ENCODE measurements around the gene COLGALT1.

The COLGALT1 gene

GRCh38 chr19:17601683-17602082, 46.2 kb downstream of the COLGALT1 start:
- 42% methylated on average over 5 of the region's 9 CpGs for WGBS (ENCODE audit: insufficient coverage)
- Histone ChIP-seq H3K9me3 (ENCODE audit: control extremely low read depth in 1 of 5, control insufficient read depth in 4 of 5, insufficient read depth in 2 of 5, low read depth in 1 of 5, low read length in 4 of 5) (no peaks in the 10 kb centered on the region), H3K36me3 (ENCODE audit: control insufficient read depth in 4 of 4, insufficient read depth in 4 of 4, low read length in 3 of 4) (no peaks in the 10 kb centered on the region), H3K27me3 (replicated peaks in 2 of 5; ENCODE audit: control insufficient read depth in 4 of 5, insufficient read depth in 5 of 5, low read length in 4 of 5) (peaks cover 0 to 10% (median 0%) of the 10 kb centered on the region in 5 experiments), H3K4me3 (ENCODE audit: control insufficient read depth in 1 of 7, extremely low read depth in 1 of 7, insufficient read depth in 4 of 7, low read depth in 2 of 7, low read length in 6 of 7) (no peak overlapping the region), H3K27ac (ENCODE audit: insufficient read depth in 1 of 2, low read depth in 1 of 2, low read length in 2 of 2, poor library complexity in 1 of 2, severe bottlenecking in 2 of 2) (no peak overlapping the region), H3K4me1 (ENCODE audit: control extremely low read depth in 1 of 4, control insufficient read depth in 4 of 4, insufficient read depth in 4 of 4, low read length in 3 of 4) (peaks cover 0 to 22% (median 15%) of the 10 kb centered on the region in 4 experiments)
- POLR2A ChIA-PET, result no interaction called here
- DNase-seq, result no peak
- CTCF ChIA-PET, result no interaction called here

GRCh38 chr19:17602217-17602616, 46.8 kb downstream of the COLGALT1 start:
- H3K4me3 ChIP-seq (ENCODE audit: control insufficient read depth in 1 of 7, extremely low read depth in 1 of 7, insufficient read depth in 4 of 7, low read depth in 2 of 7, low read length in 6 of 7), result no peak overlapping the region
- no peaks in the 10 kb centered on the region for H3K9me3 ChIP-seq (ENCODE audit: control extremely low read depth in 1 of 5, control insufficient read depth in 4 of 5, insufficient read depth in 2 of 5, low read depth in 1 of 5, low read length in 4 of 5)
- peaks cover 0 to 23% (median 18%) of the 10 kb centered on the region in 4 experiments for H3K4me1 ChIP-seq (ENCODE audit: control extremely low read depth in 1 of 4, control insufficient read depth in 4 of 4, insufficient read depth in 4 of 4, low read length in 3 of 4)
- peaks cover 0 to 10% (median 0%) of the 10 kb centered on the region in 5 experiments for H3K27me3 ChIP-seq (replicated peaks in 2 of 5; ENCODE audit: control insufficient read depth in 4 of 5, insufficient read depth in 5 of 5, low read length in 4 of 5)
- H3K27ac ChIP-seq (ENCODE audit: insufficient read depth in 1 of 2, low read depth in 1 of 2, low read length in 2 of 2, poor library complexity in 1 of 2, severe bottlenecking in 2 of 2), result no peak overlapping the region
- DNase-seq, result no peak
- ChIA-PET POLR2A (no interaction called here), CTCF (no interaction called here)
- WGBS (ENCODE audit: insufficient coverage), result 75% methylated on average over 8 of the region's 8 CpGs
- no peaks in the 10 kb centered on the region for H3K36me3 ChIP-seq (ENCODE audit: control insufficient read depth in 4 of 4, insufficient read depth in 4 of 4, low read length in 3 of 4)

GRCh38 chr19:17602872-17603510, 47.5 kb downstream of the COLGALT1 start:
- H3K4me1 ChIP-seq (ENCODE audit: control extremely low read depth in 1 of 4, control insufficient read depth in 4 of 4, insufficient read depth in 4 of 4, low read length in 3 of 4), result peaks cover 0 to 23% (median 18%) of the 10 kb centered on the region in 4 experiments
- H3K27me3 ChIP-seq (replicated peaks in 2 of 5; ENCODE audit: control insufficient read depth in 4 of 5, insufficient read depth in 5 of 5, low read length in 4 of 5), result peaks cover 0 to 10% (median 0%) of the 10 kb centered on the region in 5 experiments
- ChIA-PET CTCF (interaction anchor here (1.0 to 1.7 kb wide), 3 partner anchors 14 to 164 kb away, joined by 3 to 8 read pairs (median 4); no protein-coding TSS in a partner anchor), POLR2A (no interaction called here)
- H3K9me3 ChIP-seq (ENCODE audit: control extremely low read depth in 1 of 5, control insufficient read depth in 4 of 5, insufficient read depth in 2 of 5, low read depth in 1 of 5, low read length in 4 of 5), result no peaks in the 10 kb centered on the region
- no peak overlapping the region for H3K4me3 ChIP-seq (ENCODE audit: control insufficient read depth in 1 of 7, extremely low read depth in 1 of 7, insufficient read depth in 4 of 7, low read depth in 2 of 7, low read length in 6 of 7)
- 62% methylated on average over 6 of the region's 7 CpGs for WGBS (ENCODE audit: insufficient coverage)
- no peak overlapping the region for H3K27ac ChIP-seq (ENCODE audit: insufficient read depth in 1 of 2, low read depth in 1 of 2, low read length in 2 of 2, poor library complexity in 1 of 2, severe bottlenecking in 2 of 2)
- DNase-seq, result peak in 2 of 3 donors; percentile 56 to 57
- H3K36me3 ChIP-seq (ENCODE audit: control insufficient read depth in 4 of 4, insufficient read depth in 4 of 4, low read length in 3 of 4), result no peaks in the 10 kb centered on the region

- 72% methylated on average over 8 of the region's 8 CpGs for WGBS (ENCODE audit: insufficient coverage)
- H3K27me3 ChIP-seq (replicated peaks in 2 of 5; ENCODE audit: control insufficient read depth in 4 of 5, insufficient read depth in 5 of 5, low read length in 4 of 5), result peaks cover 0 to 10% (median 0%) of the 10 kb centered on the region in 5 experiments
- POLR2A ChIA-PET, result no interaction called here
These were observed 49.0 kb downstream of the COLGALT1 start for GRCh38 chr19:17604372-17605025.

GRCh38 chr19:17605117-17605516, 49.7 kb downstream of the COLGALT1 start:
- Histone ChIP-seq H3K4me3 (ENCODE audit: control insufficient read depth in 1 of 7, extremely low read depth in 1 of 7, insufficient read depth in 4 of 7, low read depth in 2 of 7, low read length in 6 of 7) (no peak overlapping the region), H3K27me3 (replicated peaks in 2 of 5; ENCODE audit: control insufficient read depth in 4 of 5, insufficient read depth in 5 of 5, low read length in 4 of 5) (peaks cover 0 to 10% (median 0%) of the 10 kb centered on the region in 5 experiments), H3K4me1 (ENCODE audit: control extremely low read depth in 1 of 4, control insufficient read depth in 4 of 4, insufficient read depth in 4 of 4, low read length in 3 of 4) (peaks cover 0 to 23% (median 18%) of the 10 kb centered on the region in 4 experiments), H3K27ac (ENCODE audit: insufficient read depth in 1 of 2, low read depth in 1 of 2, low read length in 2 of 2, poor library complexity in 1 of 2, severe bottlenecking in 2 of 2) (no peak overlapping the region), H3K36me3 (ENCODE audit: control insufficient read depth in 4 of 4, insufficient read depth in 4 of 4, low read length in 3 of 4) (no peaks in the 10 kb centered on the region), H3K9me3 (ENCODE audit: control extremely low read depth in 1 of 5, control insufficient read depth in 4 of 5, insufficient read depth in 2 of 5, low read depth in 1 of 5, low read length in 4 of 5) (no peaks in the 10 kb centered on the region)
- ChIA-PET CTCF (interaction anchor here (0.9 to 2.4 kb wide), 5 partner anchors 14 to 162 kb away, joined by 3 to 11 read pairs (median 8); no protein-coding TSS in a partner anchor), POLR2A (no interaction called here)
- 90% methylated on average over 4 of the region's 8 CpGs for WGBS (ENCODE audit: insufficient coverage)
- no peak for DNase-seq

More at GRCh38 chr19:17604372-17605025, 49.0 kb downstream of the COLGALT1 start:
- H3K36me3 ChIP-seq (ENCODE audit: control insufficient read depth in 4 of 4, insufficient read depth in 4 of 4, low read length in 3 of 4), result no peaks in the 10 kb centered on the region
- CTCF ChIA-PET, result interaction anchor here (1.0 to 2.4 kb wide), 3 partner anchors 12 to 162 kb away, joined by 3 to 8 read pairs (median 8); no protein-coding TSS in a partner anchor
- peaks cover 0 to 23% (median 18%) of the 10 kb centered on the region in 4 experiments for H3K4me1 ChIP-seq (ENCODE audit: control extremely low read depth in 1 of 4, control insufficient read depth in 4 of 4, insufficient read depth in 4 of 4, low read length in 3 of 4)
- H3K9me3 ChIP-seq (ENCODE audit: control extremely low read depth in 1 of 5, control insufficient read depth in 4 of 5, insufficient read depth in 2 of 5, low read depth in 1 of 5, low read length in 4 of 5), result no peaks in the 10 kb centered on the region
- no peak for DNase-seq
- H3K4me3 ChIP-seq (ENCODE audit: control insufficient read depth in 1 of 7, extremely low read depth in 1 of 7, insufficient read depth in 4 of 7, low read depth in 2 of 7, low read length in 6 of 7), result no peak overlapping the region
- no peak overlapping the region for H3K27ac ChIP-seq (ENCODE audit: insufficient read depth in 1 of 2, low read depth in 1 of 2, low read length in 2 of 2, poor library complexity in 1 of 2, severe bottlenecking in 2 of 2)

GRCh38 chr19:17605761-17606589, 50.5 kb downstream of the COLGALT1 start:
- H3K27me3 ChIP-seq (replicated peaks in 2 of 5; ENCODE audit: control insufficient read depth in 4 of 5, insufficient read depth in 5 of 5, low read length in 4 of 5), result peaks cover 0 to 9% (median 0%) of the 10 kb centered on the region in 5 experiments
- peak overlapping the region in 6 of 7 experiments; percentile 26 to 73 (median 58) for H3K4me3 ChIP-seq (ENCODE audit: control insufficient read depth in 1 of 7, extremely low read depth in 1 of 7, insufficient read depth in 4 of 7, low read depth in 2 of 7, low read length in 6 of 7)
- POLR2A ChIA-PET, result no interaction called here
- no peaks in the 10 kb centered on the region for H3K36me3 ChIP-seq (ENCODE audit: control insufficient read depth in 4 of 4, insufficient read depth in 4 of 4, low read length in 3 of 4)
- no peak overlapping the region for H3K27ac ChIP-seq (ENCODE audit: insufficient read depth in 1 of 2, low read depth in 1 of 2, low read length in 2 of 2, poor library complexity in 1 of 2, severe bottlenecking in 2 of 2)
- no peaks in the 10 kb centered on the region for H3K9me3 ChIP-seq (ENCODE audit: control extremely low read depth in 1 of 5, control insufficient read depth in 4 of 5, insufficient read depth in 2 of 5, low read depth in 1 of 5, low read length in 4 of 5)
- WGBS (ENCODE audit: insufficient coverage), result under 1% methylated on average over 85 of the region's 85 CpGs
- CTCF ChIA-PET, result interaction anchor here (0.5 to 2.5 kb wide), 15 partner anchors 10 to 608 kb away, joined by 3 to 11 read pairs (median 4); no protein-coding TSS in a partner anchor
- peaks cover 0 to 23% (median 18%) of the 10 kb centered on the region in 4 experiments for H3K4me1 ChIP-seq (ENCODE audit: control extremely low read depth in 1 of 4, control insufficient read depth in 4 of 4, insufficient read depth in 4 of 4, low read length in 3 of 4)
- peak; percentile 92 to 96 (median 95) for DNase-seq

Measured in common myeloid progenitor, CD34-positive (primary cell).